T-helper 1 cell treated with Interleukin-12 subunit alpha and Interleukin-12 subunit beta and Interleukin-4 antibody, amounts not matched to agents 30 ng/mL and 1 ng/mL, for 36 hours (primary cell): ENCODE measurements around the gene HECTD1. TPM values are rescaled to one million over a fixed set of nuclear protein-coding genes. Genes with fewer than 3 reads are reported as not detected.

Experiments used
- intact Hi-C: fragments of 100-400 bp; cut with micrococcal nuclease; formaldehyde crosslinking; loops from one replicate; pipeline ENCODE4 v1.15.1; 2024
- total RNA-seq: library from RNA; stranded (reverse); gene quantifications from 2 replicates; pipeline ENCODE4 v1.2.3, GENCODE V29; 2022

The HECTD1 gene
- total RNA-seq, 1 donor from 2014 or later = 107 TPM

DNA sequence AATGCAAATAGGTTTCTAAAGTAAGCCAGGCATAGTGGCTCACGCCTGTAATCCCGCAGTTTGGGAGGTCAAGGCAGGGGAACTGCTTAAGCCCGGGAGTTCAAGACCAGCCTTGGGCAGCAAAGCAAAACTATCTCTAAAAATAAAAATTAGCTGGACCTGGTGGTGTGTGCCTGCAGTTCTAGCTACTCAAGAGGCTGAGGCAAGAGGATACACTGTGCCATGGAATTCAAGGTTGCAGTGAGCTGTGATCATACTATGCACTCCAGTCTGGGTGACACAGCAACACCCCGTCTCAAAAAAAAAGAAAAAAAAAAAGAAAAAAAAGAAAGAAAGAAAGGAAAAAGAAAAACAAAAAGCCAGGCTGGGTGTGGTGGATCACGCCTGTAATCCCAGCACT, 46.3 kb downstream of the HECTD1 start:
- intact Hi-C loops = no loop called here

DNA sequence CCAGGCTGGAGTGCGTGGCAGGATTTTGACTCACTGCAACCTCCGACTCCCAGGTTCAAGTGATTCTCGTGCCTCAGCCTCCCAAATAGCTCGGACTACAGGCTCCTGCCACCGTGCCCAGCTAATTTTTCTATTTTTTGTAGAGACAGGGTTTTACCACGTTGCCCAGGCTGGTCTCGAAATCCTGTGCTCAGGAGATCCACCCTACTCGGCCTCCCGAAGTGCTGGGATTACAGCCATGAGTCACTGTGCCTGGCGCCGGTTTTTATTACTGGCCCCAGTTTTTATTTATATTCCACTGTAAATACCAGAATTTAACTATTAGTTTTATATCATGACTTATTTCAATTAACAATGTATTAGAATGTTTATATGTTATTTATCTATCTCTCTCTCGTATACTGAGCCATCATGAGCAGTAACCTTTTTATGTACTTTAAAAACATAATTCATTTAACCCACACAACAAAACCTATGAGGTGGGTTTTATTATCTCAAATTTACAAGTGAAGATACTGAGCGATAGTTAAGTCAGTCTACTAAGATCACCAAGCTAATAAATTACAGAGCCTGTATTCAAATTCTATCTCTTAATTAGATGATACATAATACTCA, 47.8 kb downstream of the HECTD1 start:
- intact Hi-C loops = no loop called here

DNA sequence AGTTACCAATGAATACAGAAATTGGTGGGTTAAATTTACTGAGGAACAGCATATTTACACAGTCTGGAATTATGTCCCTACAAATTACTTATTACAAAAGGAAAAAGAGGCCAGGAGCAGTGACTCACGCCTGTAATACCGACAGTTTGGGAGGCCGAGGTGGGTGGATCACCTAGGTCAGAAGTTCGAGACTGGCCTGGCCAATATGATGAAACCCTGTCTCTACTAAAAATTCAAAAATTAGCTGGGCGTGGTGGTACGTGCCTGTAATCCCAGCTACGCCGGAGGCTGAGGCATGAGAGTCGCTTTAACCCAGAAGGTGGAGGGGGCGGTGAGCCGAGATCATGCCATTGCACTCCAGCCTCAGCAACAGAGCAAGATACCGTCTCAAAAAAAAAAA, 52.6 kb downstream of the HECTD1 start:
- intact Hi-C loops = no loop called here

DNA sequence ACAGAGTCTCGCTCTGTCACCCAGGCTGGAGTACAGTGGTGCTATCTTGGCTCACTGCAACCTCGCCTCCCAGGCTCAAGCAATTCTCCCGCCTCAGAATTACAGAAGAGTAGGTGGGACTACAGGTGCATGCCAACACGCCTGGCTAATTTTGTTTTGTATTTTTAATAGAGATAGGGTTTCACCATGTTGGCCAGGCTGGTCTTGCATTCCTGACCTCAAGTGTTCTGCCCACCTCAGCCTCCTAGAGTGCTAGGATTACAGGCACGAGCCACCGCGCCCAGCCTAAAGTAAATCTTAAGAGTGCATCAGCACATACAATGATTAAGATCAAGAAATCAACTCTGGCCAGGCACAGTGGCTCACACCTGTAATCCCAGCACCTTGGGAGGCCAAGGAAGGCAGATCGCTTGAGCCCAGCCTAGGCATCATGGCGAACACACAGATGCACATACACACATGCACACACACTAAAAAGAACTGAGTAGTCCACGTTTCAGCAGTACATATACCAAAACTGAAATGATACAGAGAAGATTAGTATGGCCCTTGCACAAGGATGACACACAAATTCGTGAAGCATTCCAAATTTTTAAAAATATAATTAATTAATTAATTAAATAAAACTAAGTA, 65.0 kb downstream of the HECTD1 start:
- intact Hi-C loops = no loop called here

DNA sequence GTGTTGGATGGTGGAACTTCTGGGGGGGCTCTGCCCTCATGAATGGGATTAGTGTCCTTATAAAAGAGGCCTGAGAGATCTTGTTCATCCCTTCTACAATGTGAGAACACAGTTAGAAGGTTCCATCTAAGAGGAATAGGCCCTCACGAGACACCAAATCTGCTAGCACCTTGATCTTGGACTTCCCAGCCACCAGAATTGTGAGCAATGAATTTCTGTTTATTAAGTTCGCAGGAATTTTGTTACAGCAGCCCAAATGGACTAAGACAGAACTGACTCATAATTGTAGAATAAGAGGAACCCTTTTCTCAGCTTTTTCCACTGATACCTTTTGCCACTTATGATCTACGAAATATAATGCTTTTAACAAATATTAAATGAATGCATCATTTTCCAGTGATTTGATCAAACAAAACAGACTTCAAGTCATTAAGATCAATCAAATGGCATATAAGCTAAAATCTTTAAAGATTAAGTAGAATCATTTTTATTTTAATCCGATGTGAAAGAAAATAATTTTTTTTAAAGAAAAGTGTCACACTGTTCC, 68.2 kb downstream of the HECTD1 start:
- intact Hi-C loops = no loop called here

DNA sequence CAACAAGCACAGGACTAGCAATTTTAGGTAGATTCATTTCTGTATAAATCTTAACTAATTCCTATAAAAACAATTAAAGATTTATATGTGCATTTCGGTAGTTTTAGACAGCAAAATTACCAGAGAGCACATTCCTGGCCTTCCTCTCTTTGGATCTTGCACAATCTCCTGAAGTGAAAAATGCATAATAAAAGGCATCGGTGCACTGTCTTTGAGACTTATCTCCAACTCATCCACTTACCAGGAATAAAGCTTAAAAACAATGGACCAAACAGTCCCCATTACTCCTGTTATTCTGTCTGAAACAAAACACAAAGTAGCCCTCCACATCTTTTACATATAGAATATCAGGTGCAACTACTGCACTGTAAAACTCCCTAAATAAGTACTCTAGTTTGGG, 69.3 kb downstream of the HECTD1 start:
- intact Hi-C loops = no loop called here

DNA sequence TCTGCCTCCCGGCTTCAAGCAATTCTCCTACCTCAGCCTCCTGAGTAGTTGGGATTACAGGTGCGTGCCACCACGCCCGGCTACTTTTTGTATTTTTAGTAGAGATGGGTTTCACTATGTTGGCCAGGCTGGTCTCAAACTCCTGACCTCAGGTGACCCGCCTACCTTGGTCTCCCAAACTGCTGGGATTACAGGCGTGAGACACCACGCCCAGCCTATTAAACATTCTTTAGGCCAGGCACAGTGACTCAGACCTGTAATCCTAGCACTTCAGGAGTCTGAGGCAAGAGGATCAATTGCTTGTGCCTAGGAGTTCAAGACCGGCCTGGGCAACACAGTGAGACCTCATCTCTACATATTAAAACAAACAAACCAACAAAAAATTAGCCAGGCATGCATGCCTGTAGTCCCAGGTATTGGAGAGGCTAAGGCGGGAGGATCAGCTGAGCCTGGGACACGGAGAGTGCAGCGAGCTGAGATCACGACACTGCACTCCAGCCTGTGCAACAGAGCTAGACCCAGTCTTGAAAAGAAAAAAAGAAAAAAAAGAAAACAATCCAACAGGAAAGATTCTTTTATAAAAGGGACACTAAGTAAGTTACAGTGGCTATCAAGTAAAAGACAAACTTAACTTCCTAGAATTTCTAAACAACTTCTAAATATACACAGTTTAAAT, 70.2 kb downstream of the HECTD1 start:
- intact Hi-C loops = no loop called here

DNA sequence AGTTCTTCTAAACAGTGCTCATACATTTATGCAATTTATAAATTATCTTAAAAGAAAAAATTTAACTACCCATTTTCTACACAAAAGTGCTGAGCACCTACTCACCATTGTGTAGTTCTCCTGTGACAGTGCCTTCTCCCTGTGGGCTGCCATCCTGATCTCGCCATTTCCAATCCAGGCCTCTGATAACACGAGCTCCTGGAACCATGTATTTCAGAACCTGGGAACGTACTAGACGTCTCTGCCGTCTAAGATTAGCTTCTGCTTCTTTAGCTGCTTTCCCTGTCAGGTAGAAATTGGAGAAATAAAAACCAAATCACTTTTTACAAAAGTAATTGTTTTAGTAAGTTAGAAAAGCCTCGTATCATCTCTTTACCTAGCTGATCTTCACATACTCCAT, 74.5 kb downstream of the HECTD1 start:
- intact Hi-C loops = no loop called here

DNA sequence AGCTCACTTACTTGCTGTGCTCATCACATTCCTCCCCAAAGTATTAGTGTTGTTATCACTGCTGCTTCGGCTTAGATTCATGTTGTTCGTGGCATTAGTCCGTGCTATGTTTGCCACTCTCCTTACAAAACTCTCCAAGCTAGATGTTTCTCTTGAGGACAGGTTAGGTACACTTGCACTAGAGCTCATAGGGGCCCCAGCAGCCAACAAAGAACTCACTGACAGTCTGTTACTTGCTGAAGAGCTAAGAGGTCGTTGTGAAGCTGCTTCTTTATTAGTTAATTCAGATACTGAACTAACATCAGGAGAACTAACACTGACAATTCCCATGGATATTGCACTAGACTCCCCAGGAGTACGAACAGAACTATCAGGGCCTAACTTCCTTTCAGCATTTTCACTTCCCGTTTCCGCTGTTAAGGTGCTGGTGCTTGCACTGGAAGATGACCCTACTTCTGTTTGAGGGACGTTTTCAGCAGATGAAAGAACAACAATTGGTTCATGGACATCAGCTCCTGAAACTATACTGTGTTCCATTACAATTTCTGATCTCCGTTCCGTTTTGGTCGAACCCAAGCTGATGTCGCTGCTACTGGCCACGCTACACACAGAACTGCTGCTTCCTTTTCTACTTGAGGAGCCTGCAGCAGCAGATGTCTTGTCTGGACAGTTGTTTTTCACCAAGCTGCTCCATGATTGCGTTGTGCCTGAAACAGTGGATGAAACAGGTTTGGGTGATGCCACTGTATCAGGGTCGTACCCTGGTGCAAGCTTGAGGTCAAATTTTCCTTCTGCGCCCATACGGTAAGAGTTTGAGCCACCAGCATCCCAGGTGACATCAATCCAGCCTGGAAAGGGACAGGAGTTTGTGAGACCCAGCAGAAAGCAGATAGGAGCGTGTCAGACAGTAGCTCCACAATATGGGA, 78.7 kb downstream of the HECTD1 start:
- intact Hi-C loops = loop anchor here (1.0 to 10.0 kb wide), 5 partner anchors 432 to 1073 kb away; partner anchors contain the start of genes ARHGAP5, G2E3, NUBPL and RNU6-7

DNA sequence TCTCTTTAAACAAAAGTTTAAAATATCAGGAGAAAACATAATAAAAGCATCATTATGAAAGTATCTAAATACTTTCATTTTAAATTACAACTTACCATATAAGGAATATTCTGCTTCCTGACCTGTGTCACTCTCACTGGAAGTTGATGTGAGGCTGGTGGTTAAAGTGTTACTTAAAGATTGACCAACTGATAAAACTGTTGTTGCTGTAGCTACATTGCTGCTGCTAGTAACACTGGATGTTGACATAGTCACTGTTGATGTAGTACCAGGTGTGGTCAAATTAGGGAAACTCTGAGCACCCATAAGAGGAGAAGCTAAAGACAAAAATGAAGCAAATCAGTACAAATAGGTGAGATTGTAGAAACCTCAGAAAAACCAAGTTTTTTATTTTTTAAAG, 79.9 kb downstream of the HECTD1 start:
- intact Hi-C loops = loop anchor here (1.0 to 10.0 kb wide), 10 partner anchors 81 to 1075 kb away; partner anchors contain the start of genes ARHGAP5, DTD2, G2E3 and HEATR5A

DNA sequence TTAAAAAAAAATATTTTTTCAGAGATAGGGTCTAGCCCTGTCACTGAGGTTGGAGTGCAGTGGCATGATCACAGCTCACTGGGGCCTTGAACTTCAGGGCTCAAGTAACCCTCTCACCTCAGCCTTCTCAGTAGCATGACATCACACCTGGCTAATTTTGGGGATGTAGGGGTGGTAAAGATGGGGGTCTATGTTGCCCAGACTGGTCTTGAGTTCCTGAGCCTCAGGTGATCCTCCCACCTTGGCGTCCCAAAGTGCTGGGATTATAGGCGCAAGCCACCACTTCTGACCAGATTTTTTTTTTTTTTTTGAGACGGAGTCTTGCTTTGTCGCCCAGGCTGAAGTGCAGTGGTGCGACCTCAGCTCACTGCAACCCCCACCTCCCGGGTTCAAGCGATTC, 80.9 kb downstream of the HECTD1 start:
- intact Hi-C loops = loop anchor here (1.0 to 10.0 kb wide), 9 partner anchors 82 to 1076 kb away; partner anchors contain the start of genes ARHGAP5, DTD2, G2E3 and HEATR5A

DNA sequence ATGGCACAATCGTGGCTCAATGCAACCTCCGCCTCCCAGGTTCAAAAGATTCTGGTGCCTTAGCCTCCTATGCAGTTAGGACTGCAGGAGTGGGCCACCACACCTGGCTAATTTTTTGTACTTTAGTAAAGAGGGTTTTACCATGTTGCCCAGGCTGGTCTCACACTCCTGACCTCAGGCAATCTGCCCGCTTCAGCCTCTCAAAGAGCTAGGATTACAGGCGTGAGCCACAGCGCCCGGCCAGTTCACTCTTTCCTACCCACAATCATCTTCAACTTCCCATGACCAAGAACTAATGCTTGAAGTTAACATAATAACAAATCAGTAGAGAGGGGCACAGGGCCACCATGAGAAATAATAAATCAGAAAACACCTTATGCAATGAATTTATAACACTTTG, 82.4 kb downstream of the HECTD1 start:
- intact Hi-C loops = loop anchor here (5.0 to 10.0 kb wide), 4 partner anchors 503 to 1077 kb away; partner anchors contain the start of genes ARHGAP5, G2E3, RNU6-7 and RNU6-8

DNA sequence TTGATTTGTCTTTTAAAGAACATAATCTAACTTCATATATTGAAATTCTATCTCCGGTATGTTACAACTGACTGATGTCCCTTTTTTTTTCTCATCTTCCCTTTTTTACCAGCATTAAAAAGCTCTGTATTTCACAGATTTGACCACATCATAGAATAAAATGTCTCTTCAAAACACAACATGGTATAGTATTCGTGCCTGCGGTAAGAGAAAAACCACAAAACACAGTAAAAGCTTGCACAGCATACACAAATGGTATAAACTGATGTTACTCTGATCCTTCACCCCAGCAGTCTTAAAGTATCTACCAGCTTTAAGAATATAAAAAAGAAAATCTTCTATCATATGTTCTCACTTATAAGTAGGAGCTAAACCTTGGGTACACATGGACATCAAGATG, 83.4 kb downstream of the HECTD1 start:
- intact Hi-C loops = loop anchor here (10.0 kb wide), 1 partner anchor 951 kb away; the partner anchor contains the start of gene ARHGAP5

DNA sequence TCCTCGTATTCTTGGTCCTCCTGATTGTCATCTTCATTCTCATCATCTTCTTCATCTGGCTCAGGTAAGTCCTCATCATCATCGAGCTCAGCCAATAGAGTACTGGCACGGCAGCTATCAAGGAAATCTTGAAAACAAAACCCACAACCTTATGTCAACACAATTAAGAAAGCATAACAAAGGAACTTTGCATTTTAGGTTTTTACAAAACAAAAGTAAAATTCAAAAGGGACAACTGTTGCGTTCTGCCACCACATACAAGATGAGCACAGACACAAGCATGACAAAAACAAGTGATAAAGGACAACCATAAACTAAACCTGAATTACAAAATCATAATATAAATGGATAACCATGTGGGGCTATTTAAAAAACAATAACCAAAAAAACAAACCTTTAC, 84.7 kb downstream of the HECTD1 start:
- intact Hi-C loops = loop anchor here (10.0 kb wide), 1 partner anchor 952 kb away; the partner anchor contains the start of gene ARHGAP5

DNA sequence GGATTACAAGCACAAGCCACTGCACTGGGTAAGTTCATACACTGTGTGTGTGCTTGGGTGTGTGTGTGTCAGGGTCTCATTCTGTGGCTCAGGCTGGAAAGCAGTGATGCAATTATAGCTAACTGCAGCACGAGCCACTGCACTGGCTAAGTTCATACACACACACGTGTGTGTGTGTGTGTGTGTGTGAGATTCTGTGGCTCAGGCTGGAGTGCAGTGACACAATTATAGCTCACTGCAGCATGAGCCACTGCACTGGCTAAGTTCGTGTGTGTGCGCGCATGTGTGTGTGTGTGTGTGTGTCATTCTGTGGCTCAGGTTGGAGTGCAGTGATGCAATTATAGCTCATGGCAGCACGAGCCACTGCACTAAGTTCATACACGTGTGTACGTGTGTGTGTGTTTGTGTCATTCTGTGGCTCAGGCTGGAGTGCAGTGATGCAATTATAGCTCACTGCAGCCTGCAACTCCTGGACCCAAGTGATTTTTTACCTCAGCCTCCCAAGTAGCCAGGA, 85.4 kb downstream of the HECTD1 start:
- intact Hi-C loops = loop anchor here (10.0 kb wide), 1 partner anchor 953 kb away; the partner anchor contains the start of gene ARHGAP5

DNA sequence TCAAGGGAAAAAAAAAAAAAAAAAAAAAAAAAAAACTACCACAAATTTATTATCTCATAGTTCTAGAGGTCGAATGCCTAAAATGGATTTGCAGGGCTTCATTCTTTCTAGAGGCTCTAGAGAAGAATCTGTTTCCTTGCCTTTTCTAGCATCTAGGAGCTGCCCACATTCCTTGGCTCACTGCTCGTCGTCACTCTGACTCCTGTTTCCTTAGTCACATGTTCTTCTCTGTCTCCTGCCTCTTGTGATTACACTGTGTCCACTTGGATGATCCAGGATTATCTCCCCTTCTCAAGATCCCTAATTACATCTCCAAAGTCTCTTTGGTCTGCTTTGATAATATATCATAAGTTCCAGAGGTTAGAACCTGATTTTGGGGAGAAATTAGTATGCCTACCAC, 88.7 kb downstream of the HECTD1 start:
- intact Hi-C loops = no loop called here

DNA sequence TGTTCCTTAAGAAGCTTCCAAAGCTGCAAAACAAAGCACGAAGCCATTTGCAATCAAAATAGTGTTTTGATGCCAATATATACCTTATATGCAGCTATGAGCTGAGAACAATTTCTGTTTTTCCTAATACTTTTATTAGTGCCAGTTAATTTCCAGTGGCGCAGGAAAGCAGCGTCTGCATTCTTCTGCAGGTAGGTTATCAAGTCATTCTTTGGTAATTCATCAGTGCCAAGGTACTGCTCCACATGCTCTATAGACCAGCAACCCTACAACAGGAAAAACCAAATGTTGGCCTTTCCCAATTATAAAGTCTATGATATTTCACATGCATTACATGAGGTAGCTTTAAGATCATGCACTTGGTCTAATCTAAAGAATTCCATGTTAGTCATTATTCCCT, 93.8 kb downstream of the HECTD1 start:
- intact Hi-C loops = no loop called here

DNA sequence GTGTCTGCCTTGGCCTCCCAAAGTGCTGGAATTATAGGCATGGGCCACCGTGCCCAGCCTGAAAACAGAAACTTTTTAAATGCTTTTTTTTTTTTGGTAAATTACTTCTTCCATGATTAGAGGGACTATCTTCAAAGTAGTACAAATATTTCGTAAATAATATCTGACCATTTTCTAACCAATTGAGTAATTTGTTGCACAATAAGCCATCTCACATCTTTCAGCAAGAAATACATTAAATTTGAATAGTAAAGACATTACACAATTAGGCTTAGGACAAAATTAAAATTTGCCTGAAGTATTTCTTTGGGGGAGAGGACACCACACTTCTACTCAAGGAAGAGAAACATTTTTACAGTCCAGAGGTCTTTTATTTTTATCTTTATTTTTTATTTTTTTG, 96.7 kb downstream of the HECTD1 start:
- intact Hi-C loops = no loop called here

DNA sequence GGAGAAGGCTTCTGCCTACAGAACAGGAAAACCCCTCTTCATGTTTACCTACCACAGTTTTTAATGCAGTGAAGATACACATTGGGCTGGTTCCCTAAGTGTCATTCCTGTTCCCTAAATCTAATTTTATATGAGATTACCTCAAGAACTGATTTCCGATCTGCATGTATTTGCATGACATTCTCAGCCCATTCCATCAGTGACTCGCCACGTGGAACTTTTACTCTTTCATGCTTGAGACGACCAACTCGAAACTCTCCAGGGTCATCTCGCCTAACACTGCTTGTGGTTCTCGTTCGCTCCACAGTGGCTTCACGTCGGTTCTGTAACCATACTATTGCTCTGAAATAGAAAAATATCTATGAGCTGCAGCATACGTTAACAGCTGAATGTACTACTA, 98.3 kb downstream of the HECTD1 start:
- intact Hi-C loops = no loop called here

DNA sequence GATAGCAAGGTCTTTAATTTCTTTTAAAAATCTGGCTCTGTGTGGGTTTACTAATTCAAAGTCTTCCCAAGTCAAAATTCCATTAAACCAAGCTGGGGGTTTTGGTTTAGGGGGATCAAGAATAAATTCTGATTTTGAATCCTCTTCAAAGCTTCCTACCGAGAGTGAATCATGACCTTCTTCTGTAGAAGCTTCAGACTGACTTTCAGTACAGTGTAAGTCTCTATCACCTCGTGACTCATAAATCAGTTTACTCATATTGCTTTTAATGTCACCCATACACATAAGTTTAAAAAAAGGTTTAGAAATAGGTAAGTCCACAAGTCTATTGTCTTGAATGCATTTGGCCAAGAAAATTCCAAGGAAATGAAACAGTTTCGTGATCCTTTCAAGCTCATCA, 100.8 kb downstream of the HECTD1 start:
- intact Hi-C loops = no loop called here

DNA sequence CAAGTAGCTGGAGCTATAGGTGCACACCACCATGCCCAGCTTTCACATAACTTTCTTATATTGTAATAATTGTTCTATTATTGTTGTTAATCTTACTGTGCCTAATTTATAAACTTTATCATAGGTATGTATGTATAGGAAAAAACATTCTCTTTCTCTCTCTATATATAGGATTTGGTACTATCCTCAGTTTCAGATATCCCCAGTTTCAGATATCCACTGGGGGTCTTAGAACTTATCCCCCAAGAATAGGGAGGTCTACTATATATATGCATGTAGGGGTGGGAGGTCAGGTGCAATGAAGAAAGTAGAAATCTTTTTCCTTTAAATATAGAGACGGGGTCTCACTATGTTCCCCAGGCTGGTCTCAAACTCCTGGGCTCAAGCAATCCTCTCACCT, 110.5 kb downstream of the HECTD1 start:
- intact Hi-C loops = no loop called here
